NT2/D1 (cell line): ENCODE measurements around the gene AKR1C4.

ENCODE experiments used
- YY1 ChIP-seq: IDR thresholded peaks from 2 replicates; pipeline ENCODE4 v1.6.1; 2011; ENCODE audit not compliant: insufficient read length, insufficient read depth
- ZNF274 ChIP-seq: IDR thresholded peaks from 2 replicates; pipeline ENCODE4 v1.6.1; 2011; ENCODE audit warnings: mild to moderate bottlenecking, low read depth, low read length

GRCh38 chr10:5148678-5149032, 48.0 kb upstream of the AKR1C4 start:
- no peak for TF ChIP-seq YY1
- no peak for TF ChIP-seq ZNF274
